Liver (tissue), 9 donors: ENCODE results near the gene GMEB2. TPM values are rescaled to one million over a fixed set of nuclear protein-coding genes. Genes with fewer than 3 reads are reported as not detected.

ENCODE experiments used
- DNase-seq: peaks from one replicate; pipeline ENCODE4 v3.0.0-alpha.2; 2017; ENCODE audit warnings: low spot score
- H3K27ac ChIP-seq, 2 donors: one replicate each; pipeline ENCODE4 v1.7.0; 2013; ENCODE audit warnings: inconsistent platforms in 2 of 2, low read length in 2 of 2, control low read depth in 1 of 2, low read depth in 1 of 2, mild to moderate bottlenecking in 1 of 2
- H3K27me3 ChIP-seq, 4 donors: one replicate each; pipeline versions ENCODE4 v1.6.1 to v1.7.0; 2013; ENCODE audit warnings: low read length in 3 of 4, inconsistent platforms in 1 of 4, mild to moderate bottlenecking in 1 of 4, moderate library complexity in 1 of 4; ENCODE audit not compliant: control insufficient read depth in 4 of 4, insufficient read depth in 4 of 4
- H3K36me3 ChIP-seq, 4 donors: one replicate each; pipeline versions ENCODE4 v1.6.1 to v1.7.0; 2013; ENCODE audit warnings: low read length in 3 of 4, mild to moderate bottlenecking in 3 of 4, low read depth in 1 of 4, moderate library complexity in 1 of 4; ENCODE audit not compliant: control insufficient read depth in 4 of 4, insufficient read depth in 3 of 4
- H3K4me1 ChIP-seq, 4 donors: one replicate each; pipeline versions ENCODE4 v1.6.1 to v1.7.0; 2013; ENCODE audit warnings: low read length in 3 of 4, mild to moderate bottlenecking in 3 of 4, moderate library complexity in 1 of 4; ENCODE audit not compliant: control insufficient read depth in 4 of 4, insufficient read depth in 4 of 4
- H3K4me3 ChIP-seq, 3 donors: one replicate each; pipeline versions ENCODE4 v1.6.1 to v1.7.0; 2013; ENCODE audit warnings: low read length in 3 of 3, control low read depth in 1 of 3, low read depth in 1 of 3, mild to moderate bottlenecking in 1 of 3
- H3K9ac ChIP-seq, 2 donors: one replicate each; pipeline ENCODE4 v1.7.0; 2013; ENCODE audit warnings: low read length in 2 of 2, mild to moderate bottlenecking in 2 of 2, moderate library complexity in 2 of 2, control low read depth in 1 of 2, low read depth in 1 of 2
- H3K9me3 ChIP-seq, 4 donors: one replicate each; pipeline versions ENCODE4 v1.6.1 to v1.7.0; 2013; ENCODE audit warnings: low read length in 3 of 4; ENCODE audit not compliant: control insufficient read depth in 4 of 4
- ATF3 ChIP-seq: IDR thresholded peaks from 2 replicates; pipeline ENCODE4 v1.6.1; 2016; ENCODE audit warnings: antibody characterized with exemption
- HNF4A ChIP-seq, 2 donors: conservative IDR thresholded peaks; 2 replicates each; pipeline ENCODE4 v1.6.1; 2016; ENCODE audit warnings: antibody characterized with exemption in 2 of 2, mild to moderate bottlenecking in 2 of 2
- JUND ChIP-seq, 2 donors: IDR thresholded peaks; 2 replicates each; pipeline ENCODE4 v1.6.1; 2016; ENCODE audit warnings: antibody characterized with exemption in 2 of 2
- NR2F2 ChIP-seq: IDR thresholded peaks from 2 replicates; pipeline ENCODE4 v1.6.1; 2016; ENCODE audit warnings: antibody characterized with exemption
- RAD21 ChIP-seq, 2 donors: IDR thresholded peaks; 2 replicates each; pipeline ENCODE4 v1.6.1; 2016; ENCODE audit warnings: antibody characterized with exemption in 2 of 2, mild to moderate bottlenecking in 2 of 2
- REST ChIP-seq: IDR thresholded peaks from 2 replicates; pipeline ENCODE4 v1.6.1; 2016; ENCODE audit warnings: antibody characterized with exemption, mild to moderate bottlenecking
- RXRA ChIP-seq, 2 donors: IDR thresholded peaks; 2 replicates each; pipeline ENCODE4 v1.6.1; 2017 to 2018; ENCODE audit warnings: antibody characterized with exemption in 2 of 2, mild to moderate bottlenecking in 1 of 2
- SP1 ChIP-seq: IDR thresholded peaks from 2 replicates; pipeline ENCODE4 v1.6.1; 2018; ENCODE audit warnings: antibody characterized with exemption, mild to moderate bottlenecking
- TAF1 ChIP-seq: conservative IDR thresholded peaks from 2 replicates; pipeline ENCODE4 v1.6.1; 2016; ENCODE audit warnings: antibody characterized with exemption, mild to moderate bottlenecking
- YY1 ChIP-seq: IDR thresholded peaks from 2 replicates; pipeline ENCODE4 v1.6.1; 2016; ENCODE audit warnings: antibody characterized with exemption, mild to moderate bottlenecking
- ZBTB33 ChIP-seq: IDR thresholded peaks from 2 replicates; pipeline ENCODE4 v1.6.1; 2016; ENCODE audit warnings: antibody characterized with exemption
- WGBS: extraction: QIAGEN DNeasy Blood & Tissue Kit; methylation state at CpG from one replicate; pipeline ENCODE4 v1.1.7; 2013; 5-methylcytosine and 5-hydroxymethylcytosine counted together
- polyA plus RNA-seq, 2 donors: library from polyadenylated mRNA; stranded (reverse) in 1 of 2; unstranded in 1 of 2; fragments of 200-250 nt in 1 of 2; fragments of >200 nt in 1 of 2; fragmentation: Nextera tagmentation in 1 of 2; extraction: Ambion mirVana in 1 of 2; gene quantifications; one replicate each; pipeline versions ENCODE4 v1.2.1 to v1.2.3, GENCODE V29; 2013 to 2015
- total RNA-seq, 2 donors: library from RNA; depleted of rRNA; stranded (reverse); fragments of >200 nt; gene quantifications; one replicate each; pipeline ENCODE4 v1.2.3, GENCODE V29; 2014
- donor health status: healthy.
- donor health status: healthy.
- donor health status: healthy.
- donor health status: healthy.
- donor health status: healthy.

GMEB2 gene
- total and polyA plus RNA-seq, 4 donors, result 1.3 to 8.6 (median 5.3) TPM

- TF ChIP-seq REST, result no peak
- no peak for TF ChIP-seq TAF1
- TF ChIP-seq RAD21 (IDR thresholded peaks at IDR 0.05), result no peak
- no peak for TF ChIP-seq SP1
These were observed 59.8 kb downstream of the GMEB2 start (continued) for GRCh38 chr20:63567136-63567385.

- H3K27me3 ChIP-seq, result no peaks in the 10 kb centered on the region
- no peaks in the 10 kb centered on the region for H3K9me3 ChIP-seq
- no peak overlapping the region for H3K9ac ChIP-seq
- TF ChIP-seq ATF3 (no peak), TAF1 (no peak), NR2F2 (no peak), ZBTB33 (no peak), SP1 (no peak), JUND (IDR thresholded peaks at IDR 0.05) (no peak), REST (no peak)
- no peak overlapping the region for H3K27ac ChIP-seq
- peaks cover 0 to 9% (median 3%) of the 10 kb centered on the region in 4 donors for H3K4me1 ChIP-seq
- no peak for DNase-seq
- no peak overlapping the region for H3K4me3 ChIP-seq
- WGBS, result 92% methylated on average over 46 of the region's 46 CpGs
- peaks cover 0 to 44% (median 29%) of the 10 kb centered on the region in 4 donors for H3K36me3 ChIP-seq
These were observed 60.3 kb downstream of the GMEB2 start for GRCh38 chr20:63566395-63567135.

- Histone ChIP-seq H3K9ac (no peak overlapping the region), H3K4me1 (peaks cover 0 to 9% (median 3%) of the 10 kb centered on the region in 4 donors), H3K27ac (no peak overlapping the region), H3K9me3 (no peaks in the 10 kb centered on the region), H3K27me3 (no peaks in the 10 kb centered on the region), H3K36me3 (peaks cover 0 to 52% (median 33%) of the 10 kb centered on the region in 4 donors), H3K4me3 (no peak overlapping the region)
- no peak for DNase-seq
- TF ChIP-seq NR2F2 (no peak), YY1 (no peak), RXRA (IDR thresholded peaks at IDR 0.05) (no peak), HNF4A (conservative IDR thresholded peaks at IDR 0.05) (no peak), JUND (IDR thresholded peaks at IDR 0.05) (no peak)
- WGBS, result 96% methylated on average over 43 of the region's 43 CpGs
These were observed 61.1 kb downstream of the GMEB2 start for GRCh38 chr20:63565699-63566335.
